NCI-H2107 (cell line): Measurements from ENCODE around the gene LPO.

ENCODE experiments used
- DNase-seq: peaks from one replicate; lab custom pipeline; 2025; lab: John Stamatoyannopoulos, UW

LPO gene

GRCh38 chr17:58238147-58238634 lies at the start of gene LPO:
TSS of gene LPO (plus strand) at chr17:58238584. CDS start at chr17:58242980, 4,396 bp downstream.
- DNase-seq = no peak

DNA sequence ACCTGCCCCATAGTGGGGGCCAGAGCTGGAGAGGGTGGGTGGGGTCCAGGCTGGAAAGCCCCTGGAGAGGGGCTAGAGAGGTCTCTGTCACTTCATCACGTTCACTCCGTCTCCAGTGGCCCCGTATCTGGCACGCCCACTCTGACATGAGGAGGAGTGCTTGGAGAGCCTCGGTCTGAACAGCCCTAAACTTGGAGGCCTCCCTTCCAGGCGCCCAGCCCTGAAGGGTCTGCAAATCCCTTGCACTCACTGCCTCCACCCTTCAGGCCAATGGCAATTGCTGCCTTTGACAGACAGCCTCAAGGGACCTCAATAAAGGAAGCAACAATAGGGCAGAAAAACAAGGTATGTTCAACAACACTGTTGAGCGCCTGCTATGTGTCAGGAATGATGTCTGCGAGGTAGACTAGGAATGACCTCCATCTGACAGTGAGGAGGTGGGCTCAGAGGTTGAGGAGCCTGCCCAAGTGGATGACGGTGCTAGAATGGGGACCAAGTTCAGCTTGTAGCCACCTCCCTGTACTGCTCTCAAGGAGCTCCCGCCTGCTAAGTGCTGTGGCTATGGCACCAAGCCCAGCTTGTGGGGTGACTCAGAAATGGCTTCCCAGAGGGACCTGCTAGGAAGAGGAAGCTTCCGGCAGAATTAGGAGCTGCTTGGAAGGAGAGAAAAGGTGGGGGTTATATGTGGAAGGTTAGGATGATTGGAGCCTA lies 48.8 kb upstream of the LPO start:
- DNase-seq = no peak

- DNase-seq = no peak
Observed at GRCh38 chr17:58191241-58191896, 47.0 kb upstream of the LPO start.

- DNase-seq = no peak
Observed at GRCh38 chr17:58192612-58193011, 45.8 kb upstream of the LPO start, which contains the start of gene EPX. TSS of gene EPX (plus strand) at chr17:58192726. CDS start at chr17:58192847, 121 bp downstream.

GRCh38 chr17:58193641-58194255 lies 44.6 kb upstream of the LPO start:
- no peak for DNase-seq

DNA sequence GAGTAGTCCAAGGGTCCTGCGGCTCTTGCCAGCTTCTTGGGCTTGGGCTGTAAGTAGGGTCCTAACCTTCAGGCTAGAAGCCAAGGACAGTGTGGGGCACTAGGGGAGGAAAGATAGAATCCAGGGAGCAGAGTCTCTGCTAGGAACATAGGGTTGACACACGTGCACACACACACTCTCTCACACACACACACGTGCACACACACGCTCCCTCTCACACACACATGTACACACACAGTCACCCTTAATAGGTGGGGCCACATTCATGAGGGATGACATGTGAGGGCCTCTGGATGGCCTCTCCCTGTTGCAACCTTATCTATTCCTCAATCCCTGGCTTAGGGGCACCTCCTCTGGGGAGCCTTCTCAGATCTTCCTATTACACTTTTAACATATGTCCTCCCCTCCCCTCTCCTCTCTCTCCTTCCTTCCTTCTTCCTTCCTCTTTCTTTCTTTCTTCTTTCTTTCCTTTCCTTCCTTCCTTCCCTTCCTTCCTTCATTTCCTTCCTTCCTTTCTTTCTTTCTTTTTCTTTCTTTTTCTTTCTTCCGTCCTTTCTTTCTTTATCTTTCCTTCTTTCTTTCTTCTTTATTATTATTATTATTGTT lies 42.8 kb upstream of the LPO start:
- no peak for DNase-seq

GRCh38 chr17:58196610-58197009 lies 41.8 kb upstream of the LPO start:
- DNase-seq = no peak

- no peak for DNase-seq
Observed at GRCh38 chr17:58200024-58200633, 38.3 kb upstream of the LPO start.

GRCh38 chr17:58202859-58203258 lies 35.5 kb upstream of the LPO start:
- no peak for DNase-seq

DNA sequence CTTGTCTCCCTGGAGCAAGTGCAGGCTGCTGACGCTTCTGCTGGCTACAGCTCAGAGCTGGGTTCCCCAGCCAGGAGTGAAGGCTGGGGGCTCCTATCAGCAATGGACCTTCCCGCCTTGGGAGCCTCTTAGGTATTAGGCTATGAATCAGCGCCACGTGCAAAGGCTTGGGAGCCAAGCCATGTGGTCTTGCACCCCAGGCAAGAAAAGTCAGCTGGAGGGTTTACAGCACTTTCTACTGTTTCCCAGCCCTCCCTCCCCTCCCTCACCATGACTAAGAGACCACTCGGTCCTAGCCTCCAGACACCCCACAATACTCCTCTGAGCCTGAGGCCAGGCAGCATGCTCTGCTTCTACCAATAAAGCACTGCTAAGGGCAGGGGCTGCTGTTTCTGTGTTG lies 33.6 kb upstream of the LPO start:
- no peak for DNase-seq

GRCh38 chr17:58205936-58206335 lies 32.4 kb upstream of the LPO start:
- DNase-seq = no peak

DNA sequence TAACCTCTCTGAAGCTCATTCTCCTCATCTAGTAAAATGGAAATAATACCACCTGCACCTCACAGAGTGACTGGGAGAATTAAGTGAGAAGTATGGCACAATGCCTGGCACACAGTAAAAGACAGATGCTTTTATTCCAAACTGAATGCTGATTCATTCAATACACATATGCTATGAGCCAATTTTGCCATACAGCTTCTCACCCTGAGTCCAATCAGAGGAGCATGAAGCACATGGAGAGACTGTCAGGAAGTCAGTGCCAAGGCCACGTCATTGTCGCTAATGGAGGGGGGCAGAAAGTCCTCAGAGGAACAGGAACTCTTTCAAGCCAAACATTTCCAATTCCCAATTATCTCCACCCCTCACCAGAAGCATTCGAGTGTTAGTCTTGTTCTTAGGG lies 30.9 kb upstream of the LPO start:
- DNase-seq = no peak

DNA sequence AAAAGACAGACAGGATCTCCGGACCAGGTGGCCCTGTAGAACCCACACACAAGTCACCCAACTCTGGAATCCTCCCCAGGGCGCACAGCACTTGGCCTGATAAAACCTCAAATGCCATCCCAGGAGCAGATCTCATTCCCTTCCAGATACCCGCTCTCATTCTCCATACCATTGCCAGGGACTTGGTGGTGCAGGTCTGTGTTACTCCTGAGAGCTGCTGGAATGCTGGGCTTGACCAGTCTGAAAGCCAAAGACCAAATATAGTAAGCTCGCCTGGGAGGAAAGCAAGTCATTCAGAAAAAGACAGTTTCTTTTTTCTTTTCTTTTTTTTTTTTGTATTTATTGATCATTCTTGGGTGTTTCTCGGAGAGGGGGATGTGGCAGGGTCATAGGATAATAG lies 30.0 kb upstream of the LPO start:
- no peak for DNase-seq

DNA sequence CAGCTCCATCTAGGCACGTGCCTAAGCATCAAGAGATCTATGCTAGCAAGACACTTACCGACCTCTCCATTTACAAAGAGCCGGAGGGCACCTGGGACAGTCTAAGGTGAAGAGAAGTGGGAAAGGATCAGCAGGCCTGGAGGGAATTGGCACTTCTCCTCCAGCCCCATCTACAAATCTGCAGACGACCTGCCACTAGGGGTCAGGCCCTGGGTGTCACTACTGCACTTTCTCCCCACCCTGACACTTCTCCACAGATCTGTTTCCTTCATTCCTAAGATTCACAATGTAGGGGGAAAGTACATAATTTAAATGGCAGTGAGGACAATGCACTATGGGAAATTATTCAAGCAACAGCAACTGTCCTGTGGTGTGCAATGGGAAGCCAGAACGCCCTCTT lies 27.5 kb upstream of the LPO start:
- no peak for DNase-seq

DNA sequence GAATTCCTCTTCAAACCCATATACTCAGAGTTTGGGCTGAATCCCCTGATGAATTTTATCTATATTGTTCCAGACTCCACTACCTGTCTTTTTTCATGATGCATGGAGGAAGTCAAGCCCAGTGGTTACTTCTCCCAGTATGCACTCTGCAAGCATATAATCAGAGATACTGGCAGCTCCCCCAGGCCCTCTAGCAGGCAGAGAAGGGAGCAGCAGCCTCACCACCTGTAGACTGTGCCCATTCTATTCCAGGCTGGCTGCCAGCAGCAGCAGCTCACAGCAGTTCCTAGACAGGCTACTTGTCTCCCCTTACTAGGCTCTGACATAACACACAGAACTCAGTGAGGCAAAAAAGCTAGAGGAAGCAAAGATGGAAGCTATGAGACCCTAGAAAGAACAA lies 22.7 kb upstream of the LPO start:
- DNase-seq = no peak

GRCh38 chr17:58217766-58218165 lies 20.6 kb upstream of the LPO start:
- no peak for DNase-seq

GRCh38 chr17:58219007-58219788 lies 19.2 kb upstream of the LPO start, which contains the start of gene MKS1:
TSS of gene MKS1 (minus strand) at chr17:58219255. CDS start at chr17:58219230, 25 bp downstream.
- DNase-seq = peak; percentile 81

DNA sequence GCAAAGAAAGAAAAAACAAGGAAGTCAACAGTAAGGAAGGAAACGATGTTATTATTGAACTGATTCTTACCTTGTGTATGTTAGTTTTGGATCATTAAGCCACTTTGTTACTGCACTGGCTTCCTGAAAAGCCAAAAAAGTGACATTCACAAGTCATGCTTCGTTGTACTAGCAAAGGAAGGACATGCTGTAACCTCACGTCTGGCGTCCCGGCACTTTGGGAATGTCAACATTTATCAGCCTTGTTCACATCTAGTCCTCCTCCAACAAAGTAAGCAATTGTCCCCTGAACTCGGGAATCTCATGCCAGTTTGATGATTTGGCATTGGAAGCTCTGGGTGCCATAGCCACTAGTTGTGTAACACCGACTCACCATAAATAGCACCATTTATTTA lies 18.6 kb upstream of the LPO start:
- no peak for DNase-seq

GRCh38 chr17:58224315-58224714 lies 14.1 kb upstream of the LPO start:
- DNase-seq = no peak

GRCh38 chr17:58227733-58228132 lies 10.7 kb upstream of the LPO start:
- DNase-seq = no peak

DNA sequence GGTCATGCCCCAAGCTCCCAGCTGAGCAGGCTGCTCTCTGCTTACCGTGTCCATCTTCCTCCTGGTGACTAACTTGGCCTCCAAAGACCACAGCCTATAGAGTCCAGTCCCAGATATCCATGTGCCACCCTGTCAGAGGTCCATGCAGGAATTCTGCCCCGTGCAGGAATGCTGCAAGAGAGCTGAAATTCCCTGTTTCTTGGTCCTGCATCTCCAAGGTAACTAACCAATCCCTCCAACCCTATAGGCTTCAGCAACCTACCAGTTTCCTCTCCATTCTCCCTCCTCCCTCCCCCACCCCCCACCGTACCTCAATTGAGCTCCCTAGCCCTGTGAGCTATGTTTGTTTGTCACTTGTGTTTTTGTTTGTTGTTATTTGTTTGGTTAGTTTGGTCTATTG lies 9.7 kb upstream of the LPO start:
- no peak for DNase-seq
